GM13976 (cell line): ENCODE results near the gene TRPM2.

Source experiments
- DNase-seq: peaks from one replicate; pipeline ENCODE4 v3.0.0; 2012; ENCODE audit warnings: low spot score
- in situ Hi-C: fragments of 300-500 bp; cut with MboI; formaldehyde crosslinking; loops from one replicate; pipeline ENCODE4 v1.12.0; 2022; ENCODE audit warnings: low sequenced_read_pairs, mixed read lengths, inconsistent platforms; ENCODE audit not compliant: unreplicated experiment
- TF ChIP-seq, protein P1 (sequence below): IDR thresholded peaks from 2 replicates; pipeline ENCODE4 v1.5.1; 2012; ENCODE audit warnings: borderline replicate concordance, mild to moderate bottlenecking; ENCODE audit not compliant: insufficient read depth; ENCODE audit errors: extremely low read depth, missing control alignments, control extremely low read depth

The TRPM2 gene

DNA sequence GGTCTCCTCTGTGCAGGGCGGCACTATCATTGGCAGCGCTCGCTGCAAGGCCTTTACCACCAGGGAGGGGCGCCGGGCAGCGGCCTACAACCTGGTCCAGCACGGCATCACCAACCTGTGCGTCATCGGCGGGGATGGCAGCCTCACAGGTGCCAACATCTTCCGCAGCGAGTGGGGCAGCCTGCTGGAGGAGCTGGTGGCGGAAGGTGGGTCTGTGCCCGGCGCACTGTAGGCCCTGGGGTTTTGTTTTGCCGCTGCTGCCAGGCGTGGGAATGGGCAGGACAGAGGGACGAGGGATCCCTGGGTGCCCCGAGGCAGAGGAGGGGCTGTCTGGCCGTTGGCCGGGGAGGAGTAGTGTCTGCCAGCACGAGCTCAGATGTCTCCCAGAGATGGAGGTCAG is 41.3 kb upstream of the TRPM2 start:
- DNase-seq = no peak
- TF ChIP-seq, protein P1, sequence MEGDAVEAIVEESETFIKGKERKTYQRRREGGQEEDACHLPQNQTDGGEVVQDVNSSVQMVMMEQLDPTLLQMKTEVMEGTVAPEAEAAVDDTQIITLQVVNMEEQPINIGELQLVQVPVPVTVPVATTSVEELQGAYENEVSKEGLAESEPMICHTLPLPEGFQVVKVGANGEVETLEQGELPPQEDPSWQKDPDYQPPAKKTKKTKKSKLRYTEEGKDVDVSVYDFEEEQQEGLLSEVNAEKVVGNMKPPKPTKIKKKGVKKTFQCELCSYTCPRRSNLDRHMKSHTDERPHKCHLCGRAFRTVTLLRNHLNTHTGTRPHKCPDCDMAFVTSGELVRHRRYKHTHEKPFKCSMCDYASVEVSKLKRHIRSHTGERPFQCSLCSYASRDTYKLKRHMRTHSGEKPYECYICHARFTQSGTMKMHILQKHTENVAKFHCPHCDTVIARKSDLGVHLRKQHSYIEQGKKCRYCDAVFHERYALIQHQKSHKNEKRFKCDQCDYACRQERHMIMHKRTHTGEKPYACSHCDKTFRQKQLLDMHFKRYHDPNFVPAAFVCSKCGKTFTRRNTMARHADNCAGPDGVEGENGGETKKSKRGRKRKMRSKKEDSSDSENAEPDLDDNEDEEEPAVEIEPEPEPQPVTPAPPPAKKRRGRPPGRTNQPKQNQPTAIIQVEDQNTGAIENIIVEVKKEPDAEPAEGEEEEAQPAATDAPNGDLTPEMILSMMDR = no peak
- in situ Hi-C loops = no loop called here

DNA sequence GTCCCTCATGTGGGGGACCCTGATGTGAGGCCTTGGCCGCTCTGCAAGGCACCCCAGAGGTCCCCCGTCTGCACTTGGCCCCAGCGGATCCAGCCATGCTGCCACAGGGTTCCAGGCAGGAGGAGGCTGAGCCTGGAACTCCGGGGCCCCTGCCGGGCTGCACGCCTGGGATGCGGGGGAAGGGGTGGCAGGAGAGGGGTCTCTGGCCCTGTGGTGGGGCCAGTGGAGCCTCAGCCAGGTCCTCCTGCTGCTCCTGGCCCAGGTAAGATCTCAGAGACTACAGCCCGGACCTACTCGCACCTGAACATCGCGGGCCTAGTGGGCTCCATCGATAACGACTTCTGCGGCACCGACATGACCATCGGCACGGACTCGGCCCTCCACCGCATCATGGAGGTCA is 40.7 kb upstream of the TRPM2 start:
- TF ChIP-seq, protein P1 = no peak
- no peak for DNase-seq
- in situ Hi-C loops = no loop called here

DNA sequence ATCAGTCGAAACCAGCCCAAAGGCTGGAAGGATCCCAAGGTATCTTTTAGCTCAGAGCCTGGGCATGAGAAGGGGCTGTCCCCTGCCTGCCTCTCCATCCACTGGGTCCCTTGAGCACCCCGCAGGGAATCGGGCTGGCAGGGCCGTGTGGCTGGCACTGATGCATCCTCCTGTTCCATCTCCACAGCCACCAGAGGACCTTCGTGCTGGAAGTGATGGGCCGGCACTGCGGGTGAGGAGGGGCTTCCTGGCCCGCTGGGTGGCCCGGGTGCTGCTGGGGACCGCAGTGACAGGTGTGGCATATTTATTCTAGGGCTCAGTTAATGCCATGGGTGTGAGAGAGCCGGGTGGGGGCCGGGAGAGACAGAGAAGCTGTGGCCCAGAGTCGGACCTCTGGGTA is 40.0 kb upstream of the TRPM2 start:
- DNase-seq = no peak
- TF ChIP-seq, protein P1 = no peak
- in situ Hi-C loops = no loop called here

DNA sequence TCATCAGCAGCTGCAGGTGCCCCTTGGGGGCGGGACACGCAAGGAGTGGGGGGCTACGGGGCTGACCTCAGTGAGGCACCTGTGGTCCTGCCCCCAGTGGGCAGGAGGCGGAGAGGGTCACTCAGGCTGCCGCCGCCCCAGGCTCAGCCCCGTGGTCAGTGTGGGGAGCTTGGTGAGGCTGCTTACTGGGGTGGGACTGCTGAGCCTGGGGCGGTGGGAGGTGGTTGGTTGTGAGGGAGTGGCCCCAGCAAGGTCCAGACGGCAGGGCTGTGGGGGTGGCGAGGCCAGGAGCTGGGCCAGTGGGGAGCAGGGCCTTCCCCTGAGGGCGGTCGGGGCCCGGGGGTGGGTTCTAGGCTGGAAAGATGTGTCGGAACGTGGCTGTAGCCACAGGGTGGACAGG is 39.3 kb upstream of the TRPM2 start:
- in situ Hi-C loops = no loop called here
- TF ChIP-seq, protein P1 = no peak

DNA sequence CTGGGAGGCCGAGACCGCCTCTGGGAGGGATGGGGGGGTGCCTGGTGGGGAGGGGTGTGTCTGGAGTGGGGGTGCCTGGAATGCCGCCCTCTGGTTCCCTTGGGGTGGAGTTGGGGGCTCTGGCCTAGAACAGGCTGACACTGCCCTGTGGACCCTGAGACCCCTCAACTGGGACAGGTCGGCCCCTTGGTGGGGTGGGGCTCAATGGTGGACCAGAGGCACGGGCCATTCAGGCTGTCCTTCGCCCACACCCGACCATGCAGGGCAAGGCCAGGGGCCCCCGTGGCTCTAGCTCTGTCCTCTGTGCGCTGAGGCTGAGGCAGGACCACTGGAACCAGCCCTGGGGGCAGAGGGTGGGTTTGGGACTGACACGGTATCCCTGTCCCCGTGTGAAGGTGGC is 38.9 kb upstream of the TRPM2 start:
- in situ Hi-C loops = no loop called here
- TF ChIP-seq, protein P1 = no peak
- DNase-seq = no peak

More for the DNA sequence above, 39.3 kb upstream of the TRPM2 start:
- no peak for DNase-seq

DNA sequence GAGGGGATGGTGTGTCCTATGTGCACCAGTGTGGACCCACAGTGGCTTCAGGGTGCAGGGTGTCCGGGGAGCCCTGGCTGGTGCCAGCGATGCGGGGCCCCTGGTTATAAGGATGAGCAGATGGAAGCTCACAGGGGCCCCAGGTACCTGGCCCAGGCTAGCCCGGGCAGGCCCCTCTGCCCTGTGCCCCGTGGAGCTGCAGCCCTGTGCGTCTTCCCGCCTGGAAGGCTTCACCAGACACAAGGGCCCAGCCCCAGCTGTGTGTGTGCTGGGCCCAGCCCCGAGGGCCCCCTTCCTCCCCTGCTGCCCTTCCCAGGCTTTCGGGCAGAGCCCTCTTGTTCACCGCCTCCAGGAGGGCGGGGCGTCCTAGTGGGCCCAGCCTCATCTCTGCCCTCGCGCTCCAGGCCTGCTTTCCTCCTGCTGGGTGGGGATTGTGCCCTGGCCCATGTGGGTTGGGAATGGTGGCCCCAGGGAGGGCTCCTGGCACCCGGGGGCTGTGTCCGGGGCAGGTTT is 37.7 kb upstream of the TRPM2 start:
- TF ChIP-seq, protein P1 = no peak
- in situ Hi-C loops = no loop called here
- no peak for DNase-seq

DNA sequence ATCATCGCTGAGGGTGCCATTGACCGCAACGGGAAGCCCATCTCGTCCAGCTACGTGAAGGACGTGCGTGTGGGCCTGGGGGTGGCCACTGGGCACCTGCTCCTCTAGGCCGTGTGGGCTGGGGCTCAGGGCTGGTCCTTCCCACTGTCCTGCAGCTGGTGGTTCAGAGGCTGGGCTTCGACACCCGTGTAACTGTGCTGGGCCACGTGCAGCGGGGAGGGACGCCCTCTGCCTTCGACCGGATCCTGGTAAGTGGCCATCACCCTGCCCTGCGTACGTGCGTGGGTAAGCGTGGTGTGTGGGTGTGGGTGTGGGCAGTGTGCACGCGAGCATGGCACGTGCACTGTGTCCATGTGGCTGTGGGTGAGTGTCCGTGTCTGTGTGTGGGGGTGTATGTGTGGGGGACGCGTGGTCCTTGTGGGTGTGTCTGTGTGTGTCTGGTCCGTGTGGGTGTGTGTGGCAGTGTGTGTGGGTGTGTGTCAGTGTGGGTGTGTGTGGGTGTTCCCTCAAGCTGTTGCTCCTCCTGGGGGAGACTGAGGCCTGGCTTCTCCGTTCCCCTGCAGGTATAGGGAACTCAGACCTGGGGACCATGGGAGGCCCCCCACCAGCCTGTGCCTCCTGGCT is 37.0 kb upstream of the TRPM2 start:
- in situ Hi-C loops = no loop called here
- DNase-seq = no peak
- TF ChIP-seq, protein P1 = no peak
